Measurements from ENCODE around the gene FAM241A.

- TF ChIP-seq EGR1 (IDR thresholded peaks at IDR 0.05) (no peak), TAF1 (IDR thresholded peaks at IDR 0.05; ENCODE audit: low read depth) (no peak), YY1 (IDR thresholded peaks at IDR 0.05; ENCODE audit: low read depth) (no peak), EP300 (IDR thresholded peaks at IDR 0.05; ENCODE audit: borderline replicate concordance) (no peak)
Measured at GRCh38 chr4:112236040-112236439, 90.8 kb downstream of the FAM241A start.

All from Ishikawa (cell line).